HepG2 (cell line): ENCODE results near the gene ARHGEF40. TPM values are rescaled to one million over a fixed set of nuclear protein-coding genes. Genes with fewer than 3 reads are reported as not detected.

Source experiments
- ATAC-seq: fragments of 200-7000 bp; cut with Tn5 transposase; 3 replicates; pipeline ENCODE4 v1.9.1; 2020; ENCODE audit warnings: mild to moderate bottlenecking, moderate library complexity
- BruUV-seq: library from RNA; stranded (reverse); fragments of 400-500 nt; replicated peaks from 2 replicates; lab custom pipeline; 2021; lab: Mats Ljungman, UMichigan
- CTCF ChIA-PET: fragments of 300-600 bp; formaldehyde crosslinking; extraction: SDS; loops from one replicate; lab custom pipeline; 2021; ENCODE audit warnings: low total read pairs, inconsistent platforms, low intra/inter-chr PET ratio; lab: Yijun Ruan, JAX
- POLR2A ChIA-PET: fragments of 350-600 bp; sonication (Branson Sonifier 250); formaldehyde crosslinking; loops from one replicate; lab custom pipeline; 2020; ENCODE audit warnings: antibody characterized with exemption, inconsistent platforms; lab: Yijun Ruan, JAX
- DNase-seq: peaks from one replicate; pipeline ENCODE4 v3.0.0-alpha.2; 2015; ENCODE audit warnings: low spot score
- FAIRE-seq: peaks from 3 replicates; lab custom pipeline; 2011; peaks lifted over from hg19 to GRCh38; lab: Jason Lieb, UNC
- H2AFZ ChIP-seq: one replicate; pipeline ENCODE4 v1.6.1; 2011; ENCODE audit warnings: low read length, inconsistent platforms
- H3K27ac ChIP-seq: fragments of 300-600 bp; 3 replicates; pipeline ENCODE4 v1.8.0; 2011; ENCODE audit warnings: mixed run types, mild to moderate bottlenecking, mixed read lengths, low read length, inconsistent platforms; ENCODE audit not compliant: insufficient read depth; ENCODE audit errors: extremely low read length
- H3K27me3 ChIP-seq, 2 experiments: fragments of 200-600 bp in 1 of 2; 2 replicates in 1 of 2; 3 replicates in 1 of 2; pipeline versions ENCODE4 v1.6.0 to v1.8.0; 2011; ENCODE audit warnings: low read length in 2 of 2, mild to moderate bottlenecking in 2 of 2, moderate library complexity in 2 of 2, inconsistent platforms in 1 of 2; ENCODE audit not compliant: insufficient read depth in 2 of 2, control insufficient read depth in 1 of 2
- H3K36me3 ChIP-seq, 2 experiments: fragments of 200-600 bp in 1 of 2; replicated peaks in 1 of 2; 2 replicates in 1 of 2; 3 replicates in 1 of 2; pipeline versions ENCODE4 v1.5.1 to v1.8.0; 2011; ENCODE audit warnings: low read length in 2 of 2, inconsistent platforms in 1 of 2; ENCODE audit not compliant: insufficient read depth in 2 of 2, control insufficient read depth in 1 of 2
- H3K4me1 ChIP-seq: 2 replicates; pipeline ENCODE4 v1.5.1; 2012; ENCODE audit warnings: low read length, inconsistent platforms; ENCODE audit not compliant: insufficient read depth
- H3K4me2 ChIP-seq: 2 replicates; pipeline ENCODE4 v1.6.0; 2011; ENCODE audit warnings: low read depth, low read length, inconsistent platforms
- H3K4me3 ChIP-seq, 3 experiments: fragments of 200-600 bp in 1 of 3; sonication (generic), shearing (Covaris generic) in 1 of 3; replicated peaks in 1 of 3; 2 replicates each; pipeline ENCODE4 v1.5.1; 2011 to 2016; ENCODE audit warnings: low read length in 3 of 3, inconsistent platforms in 2 of 3, low read depth in 2 of 3, mild to moderate bottlenecking in 2 of 3, control low read depth in 1 of 3, mixed read lengths in 1 of 3; ENCODE audit not compliant: insufficient read depth in 1 of 3
- H3K79me2 ChIP-seq: one replicate; pipeline ENCODE4 v1.6.1; 2011; ENCODE audit warnings: low read length, inconsistent platforms; ENCODE audit not compliant: insufficient read depth
- H3K9ac ChIP-seq: 2 replicates; pipeline ENCODE4 v1.6.0; 2011; ENCODE audit warnings: mild to moderate bottlenecking, low read depth, low read length, inconsistent platforms; ENCODE audit not compliant: insufficient read depth
- H3K9me3 ChIP-seq: 2 replicates; pipeline ENCODE4 v1.5.1; 2012; ENCODE audit warnings: mild to moderate bottlenecking, low read length
- H4K20me1 ChIP-seq: 2 replicates; pipeline ENCODE4 v1.6.0; 2011; ENCODE audit warnings: inconsistent platforms, mild to moderate bottlenecking, low read length, moderate library complexity; ENCODE audit not compliant: insufficient read depth
- CBX1 ChIP-seq: IDR thresholded peaks from one replicate; pipeline ENCODE4 v1.6.1; 2016; ENCODE audit warnings: antibody characterized with exemption, low read depth
- E2F2 ChIP-seq: sonication (generic); formaldehyde crosslinking; IDR thresholded peaks from 2 replicates; pipeline ENCODE4 v1.4.0; 2020; ENCODE audit warnings: missing genetic modification reagents, borderline replicate concordance
- GFI1 ChIP-seq: sonication (generic); formaldehyde crosslinking; IDR thresholded peaks from 2 replicates; pipeline ENCODE4 v1.5.0; 2020; ENCODE audit warnings: missing genetic modification reagents, mild to moderate bottlenecking, borderline replicate concordance
- KLF6 ChIP-seq: IDR thresholded peaks from 2 replicates; pipeline ENCODE4 v1.8.0; 2016; ENCODE audit warnings: missing biosample characterization, missing genetic modification reagents
- MZF1 ChIP-seq: sonication (generic); formaldehyde crosslinking; IDR thresholded peaks from 2 replicates; pipeline ENCODE4 v1.8.1; 2023; ENCODE audit warnings: mild to moderate bottlenecking, missing genetic modification reagents, borderline replicate concordance
- PCBP1 ChIP-seq: fragments of 200-400 bp; formaldehyde crosslinking; IDR thresholded peaks from 2 replicates; pipeline ENCODE4 v1.6.1; 2017; ENCODE audit warnings: mild to moderate bottlenecking, low read depth, low read length, borderline replicate concordance
- ZFP1 ChIP-seq: IDR thresholded peaks from 2 replicates; pipeline ENCODE4 v1.6.1; 2016
- ZFP82 ChIP-seq: sonication (generic); formaldehyde crosslinking; IDR thresholded peaks from 2 replicates; pipeline ENCODE4 v1.5.1; 2020; ENCODE audit warnings: mild to moderate bottlenecking, missing genetic modification reagents, borderline replicate concordance
- ZFX ChIP-seq: sonication (generic); formaldehyde crosslinking; IDR thresholded peaks from 2 replicates; pipeline ENCODE4 v1.4.0; 2020; ENCODE audit warnings: mild to moderate bottlenecking, low read depth, missing genetic modification reagents, moderate library complexity
- ZMAT5 ChIP-seq: sonication (generic); formaldehyde crosslinking; IDR thresholded peaks from 2 replicates; pipeline ENCODE4 v1.5.0; 2020; ENCODE audit warnings: mild to moderate bottlenecking, low read depth, missing genetic modification reagents, borderline replicate concordance
- ZNF280D ChIP-seq: sonication (generic); formaldehyde crosslinking; IDR thresholded peaks from 2 replicates; pipeline ENCODE4 v1.5.1; 2020; ENCODE audit warnings: mild to moderate bottlenecking, missing genetic modification reagents
- ZNF331 ChIP-seq: sonication (generic); formaldehyde crosslinking; IDR thresholded peaks from 2 replicates; pipeline ENCODE4 v1.4.0; 2020; ENCODE audit warnings: missing genetic modification reagents
- ZNF501 ChIP-seq: sonication (generic); formaldehyde crosslinking; IDR thresholded peaks from 2 replicates; pipeline ENCODE4 v1.5.1; 2020; ENCODE audit warnings: mild to moderate bottlenecking, moderate library complexity, missing genetic modification reagents
- WGBS: methylation state at CpG from one replicate; pipeline ENCODE4 v1.1.6; 2017; ENCODE audit warnings: low lambda C conversion rate; 5-methylcytosine and 5-hydroxymethylcytosine counted together
- in situ Hi-C: cut with HindIII; loops from 2 replicates; pipeline ENCODE4 v1.10.0; 2017; ENCODE audit warnings: low pct_unique_long_range_greater_than_20kb; ENCODE audit not compliant: extremely low pct_ligation_motif_present
- intact Hi-C: fragments of 100-400 bp; cut with micrococcal nuclease; formaldehyde crosslinking; loops from one replicate; pipeline ENCODE4 v1.10.0; 2022; ENCODE audit not compliant: unreplicated experiment
- polyA plus RNA-seq, 8 experiments: library from polyadenylated mRNA; depleted of rRNA in 3 of 8; stranded (reverse) in 7 of 8; unstranded in 1 of 8; fragments of >200 nt; fragmentation: Illumina TruSeq in 4 of 8; extraction: Trizol in 4 of 8; gene quantifications; 2 replicates each; pipeline versions ENCODE4 v1.2.1 to v1.2.3, GENCODE V29; 2011 to 2016; ENCODE audit warnings: low read depth in 4 of 8, missing spikeins in 1 of 8, mixed read lengths in 1 of 8; ENCODE audit not compliant: insufficient read depth in 1 of 8
- total RNA-seq, 5 experiments: library from RNA; depleted of rRNA; stranded (reverse); fragments of >200 nt; fragmentation: Illumina TruSeq; extraction: Trizol; gene quantifications; 2 replicates each; pipeline ENCODE4 v1.2.3, GENCODE V29; 2016; ENCODE audit warnings: low read depth in 1 of 5
- TF ChIP-seq, protein P1 (sequence below): sonication (generic); formaldehyde crosslinking; IDR thresholded peaks from 2 replicates; pipeline ENCODE4 v1.4.0; 2020; ENCODE audit warnings: missing genetic modification reagents

ARHGEF40 gene
- total and polyA plus RNA-seq, 2 of the 13 experiments (the other 11 are each of a cell fraction or from before 2014, with no cell fraction given) = 28.1 to 78.1 TPM

- TF ChIP-seq ZMAT5 (no peak), ZFX (peak; percentile 17; the same call in 1 of the 2 replicates), ZNF331 (CRISPR knock-in tag) (0 out of 2 replicates have a peak, but pooled peaks have one; percentile 9), GFI1 (CRISPR knock-in tag) (0 out of 2 replicates have a peak, but pooled peaks have one; percentile 29), ZFP82 (CRISPR knock-in tag) (no peak)
Measured at GRCh38 chr14:21097636-21098075, 27.6 kb downstream of the ARHGEF40 start (continued).

DNA sequence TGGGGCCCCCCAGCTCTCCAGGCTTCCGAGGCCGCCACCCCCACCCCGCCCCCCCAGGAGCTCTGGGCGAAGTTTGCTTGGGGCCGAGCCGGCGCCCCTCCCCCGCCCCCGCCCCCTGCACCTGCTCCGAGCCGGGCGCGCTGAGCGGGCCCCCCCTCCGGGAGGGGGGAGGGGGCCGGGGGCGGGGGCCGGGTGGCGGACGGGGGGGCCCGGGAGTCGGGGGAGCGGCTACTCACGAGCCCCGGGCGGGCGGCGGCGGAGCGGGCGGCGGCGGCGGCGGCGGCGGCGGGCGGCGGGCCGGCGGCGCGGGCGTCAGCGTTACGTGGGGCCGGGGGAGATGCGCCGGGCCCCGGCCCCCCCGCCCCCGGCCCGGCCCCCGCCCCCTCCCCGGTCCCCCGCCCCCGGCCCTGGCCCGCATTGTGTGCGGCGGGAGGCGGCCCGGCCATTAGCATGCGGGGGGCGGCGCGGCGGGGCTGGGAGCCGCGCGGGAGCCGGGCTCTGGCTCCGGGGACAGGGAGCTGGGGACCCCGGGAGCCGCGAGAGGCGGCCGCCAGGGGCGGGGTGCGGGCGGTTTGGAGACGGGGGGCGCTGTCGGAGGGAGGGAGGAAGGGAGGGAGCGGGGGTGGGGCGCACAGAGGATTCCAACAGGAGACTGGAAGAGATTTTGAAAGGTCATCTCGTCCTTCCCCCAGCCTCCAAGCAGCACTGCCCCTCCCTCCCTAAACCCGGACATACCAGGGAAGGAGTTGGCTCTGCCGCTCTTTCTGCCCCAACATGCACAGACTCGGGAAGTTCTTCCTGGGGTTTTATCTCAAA, 28.2 kb downstream of the ARHGEF40 start, which contains the start of gene ZNF219:
TSS of gene ZNF219 (minus strand) at position 580 of the 816 bp plus-strand sequence. CDS start 5,064 bp downstream, outside the sequence.
- H4K20me1 ChIP-seq = peaks cover 8% of the 10 kb centered on the region; the same call in 1 of the 2 replicates
- BruUV-seq = no TSS peak
- ChIA-PET POLR2A (interaction anchor here (1.0 to 7.8 kb wide), 16 partner anchors 6 to 485 kb away, joined by 3 to 91 read pairs (median 10); partner anchors contain the start of genes ARHGEF40, CHD8 and NDRG2), CTCF (interaction anchor here (6.3 to 12.2 kb wide), 2 partner anchors 8 to 29 kb away, joined by 135 to 320 read pairs; partner anchors contain the start of gene ARHGEF40)
- peak within 1 kb of the TSS; percentile 61 for H2AFZ ChIP-seq
- H3K9me3 ChIP-seq = no peaks in the 10 kb centered on the region
- peaks cover 0 to 6% of the 10 kb centered on the region in 2 experiments; a peak in 4 of 5 replicates for H3K36me3 ChIP-seq
- WGBS = 2% methylated on average over 42 of the region's 90 CpGs
- peaks cover 82% of the 10 kb centered on the region for H3K4me1 ChIP-seq
- H3K27me3 ChIP-seq = no peaks in the 10 kb centered on the region; a peak in 1 of 5 replicates
- FAIRE-seq (peak; percentile 54), ATAC-seq (peak; percentile 57), DNase-seq (peak; percentile 74)
- intact Hi-C loops = no loop called here
- peak within 1 kb of the TSS; percentile 77 for H3K9ac ChIP-seq
- peak within 1 kb of the TSS; percentile 70 for H3K27ac ChIP-seq
- peak within 1 kb of the TSS; percentile 67 to 85 (median 83) for H3K4me3 ChIP-seq
- in situ Hi-C loops = no loop called here
- peaks cover 40% of the 10 kb centered on the region for H3K79me2 ChIP-seq
- H3K4me2 ChIP-seq = peak within 1 kb of the TSS; percentile 94
- TF ChIP-seq, protein P1, sequence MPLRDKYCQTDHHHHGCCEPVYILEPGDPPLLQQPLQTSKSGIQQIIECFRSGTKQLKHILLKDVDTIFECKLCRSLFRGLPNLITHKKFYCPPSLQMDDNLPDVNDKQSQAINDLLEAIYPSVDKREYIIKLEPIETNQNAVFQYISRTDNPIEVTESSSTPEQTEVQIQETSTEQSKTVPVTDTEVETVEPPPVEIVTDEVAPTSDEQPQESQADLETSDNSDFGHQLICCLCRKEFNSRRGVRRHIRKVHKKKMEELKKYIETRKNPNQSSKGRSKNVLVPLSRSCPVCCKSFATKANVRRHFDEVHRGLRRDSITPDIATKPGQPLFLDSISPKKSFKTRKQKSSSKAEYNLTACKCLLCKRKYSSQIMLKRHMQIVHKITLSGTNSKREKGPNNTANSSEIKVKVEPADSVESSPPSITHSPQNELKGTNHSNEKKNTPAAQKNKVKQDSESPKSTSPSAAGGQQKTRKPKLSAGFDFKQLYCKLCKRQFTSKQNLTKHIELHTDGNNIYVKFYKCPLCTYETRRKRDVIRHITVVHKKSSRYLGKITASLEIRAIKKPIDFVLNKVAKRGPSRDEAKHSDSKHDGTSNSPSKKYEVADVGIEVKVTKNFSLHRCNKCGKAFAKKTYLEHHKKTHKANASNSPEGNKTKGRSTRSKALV (CRISPR knock-in tag) = no peak
- TF ChIP-seq ZNF280D (CRISPR knock-in tag) (no peak), CBX1 (no peak), ZNF501 (CRISPR knock-in tag) (no peak), E2F2 (CRISPR knock-in tag) (no peak), PCBP1 (no peak), MZF1 (no peak), ZFP1 (CRISPR knock-in tag) (no peak), KLF6 (CRISPR knock-in tag) (0 out of 2 replicates have a peak, but pooled peaks have one; percentile 42)
